ENCODE results near the gene PHF21A.

- no peak for TF ChIP-seq CTCF (conservative IDR thresholded peaks at IDR 0.05; ENCODE audit: low read depth, low read length)
- no peak for TF ChIP-seq EZH2 (IDR thresholded peaks at IDR 0.05; ENCODE audit: low read length, unreplicated experiment)
Observed at GRCh38 chr11:46162700-46163099, 41.4 kb upstream of the PHF21A start.
